ENCODE results near the gene ST6GAL2.

Gene ST6GAL2

GRCh38 chr2:106885971-106886915 is at the start of gene ST6GAL2:
Gene ST6GAL2 (minus strand): TSS chr2:106886167. CDS start chr2:106843977, 42,190 bp downstream.
- no peak for DNase-seq (ENCODE audit: low read depth in 2 of 2)

- DNase-seq (ENCODE audit: low read depth in 2 of 2): no peak
Observed at GRCh38 chr2:106932644-106933043, 46.7 kb upstream of the ST6GAL2 start.

- no peak for DNase-seq (ENCODE audit: low read depth in 2 of 2)
Observed at GRCh38 chr2:106931717-106932335, 45.9 kb upstream of the ST6GAL2 start.

- DNase-seq (ENCODE audit: low read depth in 2 of 2): no peak
Observed at GRCh38 chr2:106921451-106921850, 35.5 kb upstream of the ST6GAL2 start.

GRCh38 chr2:106919012-106919411 is 33.0 kb upstream of the ST6GAL2 start:
- no peak for DNase-seq (ENCODE audit: low read depth in 2 of 2)

- no peak for DNase-seq (ENCODE audit: low read depth in 2 of 2)
Observed at GRCh38 chr2:106904242-106904641, 18.3 kb upstream of the ST6GAL2 start.

- no peak for DNase-seq (ENCODE audit: low read depth in 2 of 2)
Observed at GRCh38 chr2:106899786-106900530, 14.0 kb upstream of the ST6GAL2 start.

- no peak for DNase-seq (ENCODE audit: low read depth in 2 of 2)
Observed at GRCh38 chr2:106894545-106894944, 8.6 kb upstream of the ST6GAL2 start.

GRCh38 chr2:106892048-106892447 is 6.1 kb upstream of the ST6GAL2 start:
- no peak for DNase-seq (ENCODE audit: low read depth in 2 of 2)

GRCh38 chr2:106890606-106891005 is 4.6 kb upstream of the ST6GAL2 start:
- no peak for DNase-seq (ENCODE audit: low read depth in 2 of 2)

- DNase-seq (ENCODE audit: low read depth in 2 of 2): no peak
Observed at GRCh38 chr2:106886916-106887758, 1.2 kb upstream of the ST6GAL2 start.

- DNase-seq (ENCODE audit: low read depth in 2 of 2): no peak
Observed at GRCh38 chr2:106885329-106885728, 638 bp downstream of the ST6GAL2 start.

GRCh38 chr2:106882673-106883072 is 3.3 kb downstream of the ST6GAL2 start:
- DNase-seq (ENCODE audit: low read depth in 2 of 2): no peak

GRCh38 chr2:106878206-106878605 is 7.8 kb downstream of the ST6GAL2 start:
- DNase-seq (ENCODE audit: low read depth in 2 of 2): no peak

- no peak for DNase-seq (ENCODE audit: low read depth in 2 of 2)
Observed at GRCh38 chr2:106876699-106877098, 9.3 kb downstream of the ST6GAL2 start.

GRCh38 chr2:106869512-106870275 is 16.3 kb downstream of the ST6GAL2 start:
- no peak for DNase-seq (ENCODE audit: low read depth in 2 of 2)

- no peak for DNase-seq (ENCODE audit: low read depth in 2 of 2)
Observed at GRCh38 chr2:106868275-106868674, 17.7 kb downstream of the ST6GAL2 start.

GRCh38 chr2:106867196-106867953 is 18.6 kb downstream of the ST6GAL2 start:
- DNase-seq (ENCODE audit: low read depth in 2 of 2): no peak

GRCh38 chr2:106866641-106867040 is 19.3 kb downstream of the ST6GAL2 start:
- DNase-seq (ENCODE audit: low read depth in 2 of 2): peak; percentile 13 to 20

GRCh38 chr2:106864051-106864450 is 21.9 kb downstream of the ST6GAL2 start:
- DNase-seq (ENCODE audit: low read depth in 2 of 2): no peak

Data from fibroblast of skin of left quadriceps (primary cell).